H4 (cell line): ENCODE results near the gene RSAD2. TPM values are rescaled to one million over a fixed set of nuclear protein-coding genes. Genes with fewer than 3 reads are reported as not detected.
"Not testable (repeated sequence)": the region's sequence is repeated elsewhere in the genome, so short reads cannot be mapped to it uniquely, and the experiment has no call there.

Experiments used
- DNase-seq: peaks from one replicate; pipeline ENCODE4 v3.0.0-alpha.2; 2015; ENCODE audit warnings: low spot score
- total RNA-seq: library from RNA; depleted of rRNA; stranded (reverse); fragments of >200 nt; shearing (Covaris generic); gene quantifications from 2 replicates; pipeline ENCODE4 v1.2.3, GENCODE V29; 2014

Gene RSAD2
- total RNA-seq, 1 experiment from 2014 or later, result 1.2 TPM

DNA sequence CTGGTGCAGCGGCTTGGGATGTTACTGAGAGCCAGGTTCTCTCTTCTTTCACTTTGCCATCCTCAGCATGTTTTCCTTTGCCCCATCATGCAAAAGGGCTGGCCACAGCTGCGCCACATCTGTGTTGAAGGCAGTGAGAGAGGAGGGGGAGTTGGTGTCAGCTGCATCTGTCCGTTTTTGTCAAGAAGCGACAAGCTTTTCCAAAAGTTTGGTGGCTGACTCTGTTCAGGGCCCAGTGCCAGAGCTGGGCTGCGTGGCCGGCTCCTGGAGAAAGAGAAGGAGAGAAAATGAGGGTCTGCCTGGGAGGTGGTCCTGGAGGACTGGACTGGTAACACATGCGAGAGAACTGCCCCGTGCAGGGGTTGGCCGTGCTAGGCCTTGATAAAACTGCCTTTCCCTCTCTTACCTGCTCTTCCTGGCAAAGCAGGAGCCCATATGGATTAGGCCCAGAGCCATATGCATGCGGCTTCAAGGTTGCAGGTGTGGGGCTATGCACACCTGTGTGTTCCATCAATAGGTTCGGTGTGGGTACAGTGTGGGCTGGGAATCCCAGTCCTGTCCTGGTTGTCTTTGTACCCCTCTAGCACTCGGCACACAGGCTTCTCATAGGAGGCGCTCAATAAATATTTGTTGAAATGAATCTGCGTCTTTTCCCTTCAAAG, 48.6 kb downstream of the RSAD2 start:
- DNase-seq, result no peak

DNA sequence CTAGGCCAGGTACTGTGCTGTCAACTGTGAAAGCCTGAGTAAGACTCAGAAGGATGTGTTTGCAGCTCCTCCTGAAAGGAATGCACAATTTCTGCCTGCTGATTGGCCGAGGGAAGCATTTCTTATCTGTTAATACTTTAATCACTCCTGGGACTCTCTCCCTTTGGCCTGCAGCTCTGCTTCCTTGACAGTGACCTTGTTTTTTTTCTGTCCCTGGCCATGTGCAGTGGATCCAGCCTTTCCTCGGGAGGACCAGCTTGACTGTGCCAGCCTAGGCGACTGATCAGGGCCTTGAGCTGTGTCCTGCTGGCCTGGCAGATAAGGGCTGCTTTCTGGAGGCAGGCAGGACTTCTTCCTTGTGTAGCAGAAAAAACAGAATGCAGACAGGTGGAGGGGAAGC, 49.6 kb downstream of the RSAD2 start:
- no peak for DNase-seq

DNA sequence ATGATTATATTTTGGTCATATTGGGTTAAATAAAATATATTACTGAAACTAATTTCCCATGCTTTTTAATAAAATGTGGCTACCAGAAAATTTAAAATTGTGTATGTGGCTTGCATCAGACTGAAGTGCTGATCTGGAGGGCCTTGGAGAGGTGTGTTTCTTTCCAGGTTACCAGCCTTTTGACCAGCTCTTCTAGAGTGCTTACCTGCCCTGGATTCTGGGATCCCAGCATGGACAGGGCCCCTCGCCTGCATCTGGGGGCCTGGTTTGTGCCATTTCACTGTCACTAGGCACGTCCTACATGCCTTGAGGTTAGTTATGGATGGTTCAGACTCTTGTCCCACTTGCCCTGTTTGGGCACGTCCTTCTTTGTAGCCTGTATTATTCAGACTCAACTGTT, 50.2 kb downstream of the RSAD2 start:
- no peak for DNase-seq

DNA sequence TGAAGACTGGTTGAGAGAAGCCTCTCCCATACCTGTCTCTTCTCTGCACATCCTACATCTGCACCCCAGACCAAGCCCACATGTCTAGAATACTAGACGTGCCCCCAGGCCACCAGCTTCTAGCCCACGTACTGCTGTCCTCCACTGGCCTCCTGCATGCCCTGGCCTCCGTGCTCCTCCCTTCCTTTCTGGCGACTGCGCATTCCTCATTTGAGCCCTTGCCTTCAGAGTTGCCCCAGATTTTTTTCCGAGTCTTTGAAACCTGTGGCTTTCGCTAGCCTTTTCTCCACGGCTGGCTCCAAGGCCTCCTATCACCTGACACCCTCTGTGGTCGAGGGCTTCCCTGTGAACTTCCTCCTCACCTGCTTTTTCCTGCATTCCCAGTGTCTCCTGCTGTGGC, 50.9 kb downstream of the RSAD2 start:
- no peak for DNase-seq

DNA sequence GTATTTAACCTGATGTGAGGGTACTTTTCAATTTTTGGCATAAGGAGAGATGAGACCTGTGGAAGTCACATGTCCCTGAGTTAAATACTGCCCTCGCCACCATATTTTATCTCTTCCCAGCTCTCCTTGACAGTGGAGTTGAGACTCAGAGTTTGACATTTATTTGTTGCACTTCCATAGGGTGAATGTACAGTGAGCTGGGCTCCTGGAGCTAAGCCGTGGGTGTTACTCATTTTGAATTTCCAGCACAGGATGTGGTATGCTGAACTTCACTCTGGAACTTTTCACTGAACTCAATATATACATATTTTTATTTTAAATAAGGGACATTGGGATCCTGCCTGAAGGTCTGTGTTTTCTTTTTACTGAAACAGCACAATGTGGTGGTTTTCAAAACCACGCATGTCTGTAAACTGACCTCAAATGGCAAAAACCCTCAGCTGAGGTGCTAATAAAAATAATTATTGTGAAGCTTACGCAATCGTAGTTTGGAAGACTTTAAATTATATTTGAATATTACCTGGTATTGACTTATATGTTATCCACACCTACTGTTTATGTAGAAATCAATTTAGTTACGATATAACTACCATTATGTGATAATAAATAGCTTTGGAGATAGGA, 51.7 kb downstream of the RSAD2 start:
- no peak for DNase-seq

DNA sequence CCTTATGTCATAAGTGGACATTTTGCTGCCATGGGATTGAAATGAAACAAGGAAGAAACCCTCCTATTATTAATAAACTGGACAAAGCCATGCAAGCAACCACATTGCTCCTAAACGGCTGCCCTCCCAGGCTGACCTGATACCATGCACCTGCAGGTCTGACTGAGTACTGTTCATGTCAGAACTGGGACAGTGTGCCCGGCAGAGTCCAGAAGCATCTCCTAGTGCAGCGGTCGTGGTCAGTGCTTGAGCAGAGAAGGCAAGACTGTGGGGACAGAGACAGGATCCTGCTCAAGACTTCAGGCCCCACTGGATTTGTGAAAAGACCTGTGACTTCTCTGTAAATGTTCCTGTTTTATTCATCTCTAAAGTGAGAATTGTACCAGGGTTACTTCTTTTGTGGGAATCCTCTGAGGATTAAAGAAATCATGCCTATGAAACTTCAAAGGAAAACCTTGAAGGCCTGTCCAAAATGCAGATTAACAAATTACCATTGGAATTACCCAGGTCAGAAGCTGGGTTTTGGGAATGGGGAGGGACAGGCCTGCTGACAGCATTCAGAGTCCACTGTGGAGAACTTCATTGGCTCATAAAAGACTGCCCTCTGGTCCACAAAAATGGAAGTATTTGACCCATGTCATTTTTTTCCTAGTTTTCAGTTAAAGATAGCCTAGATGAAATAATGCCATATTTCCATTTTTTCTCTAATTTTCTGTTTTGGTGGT, 53.5 kb downstream of the RSAD2 start:
- DNase-seq, result no peak

DNA sequence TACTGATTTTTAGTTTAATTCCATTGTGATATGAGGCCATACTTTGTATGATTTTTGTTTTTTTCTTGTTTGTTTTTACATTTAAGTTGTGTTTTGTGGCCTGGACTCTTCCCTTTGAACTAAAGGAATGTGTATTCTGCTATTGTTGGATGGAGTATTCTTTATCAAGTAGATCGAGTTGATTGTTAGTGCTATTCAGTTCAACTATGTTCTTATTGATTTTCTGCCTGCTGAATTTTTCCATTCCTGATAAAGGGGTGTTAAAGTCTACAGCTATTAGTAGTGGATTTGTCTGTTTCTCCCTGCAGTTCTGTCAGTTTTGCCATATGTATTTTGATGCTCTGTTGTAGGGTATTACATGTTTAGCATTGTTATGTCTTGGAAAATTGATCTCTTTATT, 54.2 kb downstream of the RSAD2 start:
- no peak for DNase-seq

DNA sequence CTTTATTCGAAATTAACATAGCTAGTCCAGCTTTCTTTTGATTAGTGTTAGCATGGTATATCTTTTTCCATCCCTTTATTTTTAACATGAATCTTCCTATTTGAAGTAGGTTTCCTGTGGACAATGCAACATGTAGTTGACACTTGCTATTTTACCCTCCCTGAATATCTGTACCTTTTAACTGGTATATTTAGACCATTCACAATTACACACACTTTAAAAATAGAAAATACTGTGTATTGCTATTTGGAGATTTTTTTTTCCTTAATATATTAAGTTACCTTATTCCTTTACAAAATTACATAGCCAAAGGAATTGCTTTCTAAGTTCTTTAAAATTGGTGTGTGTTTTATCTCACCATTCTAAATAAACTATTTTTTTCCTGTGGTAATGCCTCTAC, 54.6 kb downstream of the RSAD2 start:
- DNase-seq, result no peak

DNA sequence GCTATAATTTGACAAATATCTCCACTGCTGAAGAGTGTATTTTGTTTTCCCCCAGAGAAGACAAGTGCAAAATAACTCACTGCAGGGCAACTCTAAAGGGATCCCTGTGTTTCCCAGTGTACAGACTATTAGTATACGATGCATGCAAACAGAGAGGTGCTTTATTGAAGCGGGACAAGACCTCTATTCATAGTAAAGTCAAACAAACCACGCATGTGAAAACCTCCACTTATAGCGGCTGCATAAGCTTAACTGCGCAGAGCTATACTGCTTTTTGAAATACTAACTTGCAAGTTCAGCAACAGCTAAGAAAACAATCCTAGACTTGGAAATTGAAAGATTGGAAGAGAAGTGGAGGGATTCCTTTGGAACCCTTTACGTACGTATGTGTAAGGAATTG, 55.3 kb downstream of the RSAD2 start:
- no peak for DNase-seq

DNA sequence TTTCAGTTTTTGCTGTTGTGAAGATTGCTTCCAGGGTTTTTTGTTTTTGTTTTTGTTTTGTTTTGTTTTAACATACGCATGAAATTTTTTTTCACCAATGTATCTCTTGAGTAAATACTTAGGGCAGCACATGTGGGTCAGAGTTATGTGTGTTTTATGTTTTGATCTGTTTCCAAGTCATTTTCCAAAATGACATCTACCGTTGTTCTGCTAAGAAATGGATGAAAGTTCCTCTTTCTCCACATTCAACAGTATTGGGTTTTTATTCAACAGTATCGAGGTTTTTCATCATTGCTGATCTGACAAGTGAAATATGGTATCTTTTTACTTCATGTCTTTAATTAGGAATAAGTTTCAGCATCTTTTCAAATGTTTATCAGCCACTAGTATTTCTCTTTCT, 56.3 kb downstream of the RSAD2 start:
- DNase-seq, result no peak

DNA sequence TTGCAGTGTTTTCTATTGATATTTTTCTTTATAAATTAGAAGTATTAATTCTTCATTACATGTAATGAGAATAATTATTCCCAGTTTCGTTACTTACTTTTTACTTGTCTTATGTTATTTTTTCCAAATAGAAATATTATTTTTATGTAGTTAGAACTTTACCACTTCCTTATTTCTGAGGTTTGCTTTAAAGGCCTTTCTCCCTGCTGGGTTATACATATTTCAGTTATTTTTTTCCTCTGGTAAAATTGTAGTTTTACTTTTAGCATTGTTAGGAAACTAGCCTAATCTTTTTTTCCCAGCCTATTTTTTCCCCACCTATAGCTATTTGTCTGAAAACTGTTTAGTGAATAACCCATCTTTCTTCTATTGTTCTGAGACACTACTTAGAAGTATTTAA, 56.8 kb downstream of the RSAD2 start:
- DNase-seq, result no peak

DNA sequence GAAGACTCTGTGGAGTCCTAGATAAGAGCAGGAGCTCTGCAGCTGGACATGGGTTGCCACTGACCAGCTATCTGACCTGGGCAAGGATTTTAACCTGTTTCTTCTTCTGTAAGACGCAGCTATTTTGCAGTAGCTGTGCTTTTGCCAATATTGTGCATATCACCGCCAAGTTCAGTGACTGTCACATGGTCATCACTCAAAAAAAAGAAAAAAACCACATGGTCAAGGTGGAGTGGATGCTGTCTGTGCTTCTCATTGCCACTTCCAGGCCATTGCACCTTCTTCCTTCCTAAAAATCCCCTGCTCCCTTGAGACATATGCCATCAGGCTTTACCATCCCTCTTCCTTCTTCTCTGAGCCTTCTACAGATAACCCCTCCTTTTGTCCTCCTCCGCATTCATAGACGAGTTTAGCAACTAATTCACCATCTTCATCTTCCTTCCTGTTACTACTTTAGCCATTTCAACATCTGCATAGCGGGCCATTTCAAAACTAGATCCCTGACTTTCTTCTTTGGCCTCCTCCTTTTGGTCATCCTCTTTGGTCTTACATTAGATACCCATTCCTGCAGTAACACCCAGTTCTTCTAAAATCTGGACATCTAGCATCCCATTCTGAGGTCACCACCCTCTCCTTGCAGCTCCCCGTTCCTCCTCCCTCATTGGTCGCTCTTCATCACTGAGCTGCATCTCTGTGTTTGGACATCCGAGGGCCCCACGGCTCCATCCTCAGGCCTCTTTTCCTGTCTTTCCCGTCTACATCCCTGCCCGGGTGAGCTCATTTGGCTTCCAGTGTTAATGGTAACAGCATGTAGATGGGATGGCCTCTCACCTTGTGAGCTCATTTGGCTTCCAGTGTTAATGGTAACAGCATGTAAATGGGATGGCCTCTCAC, 57.4 kb downstream of the RSAD2 start:
- no peak for DNase-seq

DNA sequence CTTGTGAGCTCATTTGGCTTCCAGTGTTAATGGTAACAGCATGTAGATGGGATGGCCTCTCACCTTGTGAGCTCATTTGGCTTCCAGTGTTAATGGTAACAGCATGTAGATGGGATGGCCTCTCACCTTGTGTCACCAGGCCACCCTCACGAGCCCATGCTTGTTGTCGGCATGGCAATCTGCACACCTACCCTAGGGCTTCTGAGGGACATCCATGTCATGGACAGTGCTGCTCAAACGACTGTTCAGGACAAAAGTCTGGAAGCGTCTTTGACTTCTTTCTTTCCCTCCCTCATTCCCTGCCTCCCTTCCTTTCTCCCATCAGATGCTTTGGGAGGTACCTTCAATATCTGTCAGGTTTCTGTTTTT, 58.1 kb downstream of the RSAD2 start:
- DNase-seq, result not testable (repeated sequence)

DNA sequence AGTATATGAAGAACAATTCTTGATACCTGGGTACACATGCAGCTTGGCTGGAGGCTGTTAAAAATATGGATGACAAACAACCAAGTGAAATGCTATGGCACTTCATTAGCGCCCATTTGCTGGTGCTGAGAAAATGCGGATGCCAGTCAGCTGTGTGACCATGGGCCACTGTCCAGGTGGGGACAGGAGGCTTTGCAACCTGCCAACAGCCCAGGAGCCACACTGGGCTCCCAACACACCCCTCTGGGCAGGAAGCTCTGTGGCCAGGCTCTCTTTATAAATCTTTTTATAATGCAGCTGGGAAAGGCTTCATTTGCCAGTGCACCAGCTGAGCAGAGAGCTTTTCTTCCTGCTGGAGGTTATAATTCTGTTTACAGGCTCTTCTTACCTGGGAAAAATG, 59.6 kb downstream of the RSAD2 start:
- DNase-seq, result no peak

DNA sequence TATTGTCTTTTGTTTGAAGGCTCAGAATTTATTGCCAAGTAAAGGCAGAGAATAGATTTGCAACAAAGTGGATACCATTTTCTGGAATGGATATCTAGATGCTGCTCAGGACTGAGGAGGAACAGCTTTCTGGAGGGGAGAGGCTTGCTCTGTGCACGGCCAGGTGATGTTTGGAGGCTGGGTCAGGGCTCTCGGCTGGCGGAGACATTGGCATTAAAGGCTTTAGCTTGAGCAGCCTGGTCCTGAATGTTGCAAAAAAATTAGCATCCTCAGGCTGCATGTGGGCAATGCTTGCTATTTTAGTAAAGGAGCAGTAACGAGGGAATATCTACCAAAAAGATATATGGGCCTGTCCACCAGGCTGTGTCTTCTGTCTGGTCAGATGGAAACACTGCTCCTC, 60.0 kb downstream of the RSAD2 start:
- no peak for DNase-seq

DNA sequence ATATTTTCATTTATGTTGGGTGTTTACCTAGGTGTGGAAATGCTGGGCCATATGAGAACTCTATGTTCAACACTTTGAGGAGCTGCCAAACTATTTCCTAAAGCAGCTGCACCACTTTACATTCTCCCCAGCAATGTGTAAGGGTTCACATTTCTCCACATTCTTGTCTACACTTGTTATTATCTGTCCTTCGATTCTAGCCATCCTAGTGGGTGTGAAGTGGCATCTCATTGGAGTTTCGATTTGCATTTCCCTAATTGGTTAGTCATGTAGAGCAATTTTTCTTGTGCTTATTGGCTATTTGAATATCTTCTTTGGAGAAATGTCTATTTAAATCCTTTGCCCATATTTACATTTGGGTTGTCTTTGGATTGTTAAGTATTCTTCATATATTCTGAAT, 61.5 kb downstream of the RSAD2 start:
- no peak for DNase-seq

DNA sequence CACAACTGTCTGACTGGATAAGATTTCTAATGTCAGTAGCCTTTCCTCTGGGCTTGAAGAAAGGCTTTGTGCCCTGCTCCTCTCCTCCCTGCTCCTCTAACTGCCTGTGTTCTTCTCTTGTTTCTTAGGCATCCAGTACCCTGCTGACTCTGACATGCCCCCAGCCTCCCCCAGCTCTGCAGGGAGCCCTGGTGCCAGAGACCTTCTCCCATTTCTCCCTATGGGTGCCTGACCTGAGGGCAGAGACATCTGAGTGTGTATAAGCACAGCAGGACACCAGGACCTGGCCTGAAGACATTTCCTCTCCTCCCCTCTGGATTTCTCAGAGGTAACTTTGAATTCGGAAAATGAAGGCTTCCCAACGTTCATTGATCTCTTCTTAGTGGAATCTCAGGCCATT, 63.2 kb downstream of the RSAD2 start:
- DNase-seq, result no peak

DNA sequence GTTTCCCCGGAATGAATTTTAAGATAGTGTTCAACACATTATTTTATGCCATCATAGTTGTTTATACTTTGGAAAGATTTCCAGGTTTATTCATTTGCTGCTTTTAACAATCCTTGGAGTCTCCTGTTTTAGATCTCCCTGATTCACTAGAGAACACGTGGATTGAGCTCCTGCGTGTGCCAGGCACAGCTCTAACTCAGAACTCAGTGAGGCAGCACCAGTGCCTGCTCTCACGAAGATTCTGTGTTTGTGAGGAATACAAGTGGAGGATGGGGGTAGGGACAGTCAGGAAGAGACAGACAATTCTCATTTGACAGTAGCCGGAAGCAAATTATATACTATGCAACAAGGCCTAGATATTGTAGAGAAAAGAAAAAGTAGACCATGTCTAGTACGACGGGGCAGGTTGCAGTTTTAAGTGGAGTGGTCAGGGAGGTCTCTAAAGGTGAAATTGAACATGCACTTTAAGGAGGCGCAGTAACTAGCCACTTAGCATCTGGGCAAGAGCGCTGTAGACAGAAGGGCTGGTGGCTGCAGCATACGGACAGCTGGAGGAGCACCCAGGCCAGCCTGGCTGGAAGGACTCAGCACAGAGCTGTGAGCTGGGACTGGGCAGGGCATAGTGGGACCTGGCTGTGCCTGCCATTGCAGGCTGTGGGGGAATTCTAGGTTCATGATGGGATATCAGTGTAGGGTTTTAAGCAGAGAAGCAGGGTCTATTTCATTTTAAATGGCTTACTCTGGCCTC, 63.9 kb downstream of the RSAD2 start:
- no peak for DNase-seq

DNA sequence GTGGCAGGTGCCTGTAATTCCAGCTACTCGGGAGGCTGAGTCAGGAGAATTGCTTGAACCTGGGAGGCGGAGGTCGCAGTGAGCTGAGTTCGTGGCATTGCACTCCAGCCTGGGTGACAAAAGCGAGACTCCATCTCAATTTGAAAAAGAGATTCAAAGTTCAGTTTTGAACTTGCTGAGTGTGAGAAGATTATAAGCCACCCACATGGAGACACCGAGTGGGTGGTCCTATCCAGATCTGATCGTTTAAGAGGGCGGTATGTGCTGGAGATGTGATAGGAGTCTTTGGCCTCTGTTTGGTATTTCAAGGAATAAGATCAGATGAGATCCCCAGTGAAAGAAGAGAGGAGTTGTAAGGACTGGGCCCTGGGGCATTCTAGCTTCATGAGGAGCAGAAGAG, 65.3 kb downstream of the RSAD2 start:
- no peak for DNase-seq

DNA sequence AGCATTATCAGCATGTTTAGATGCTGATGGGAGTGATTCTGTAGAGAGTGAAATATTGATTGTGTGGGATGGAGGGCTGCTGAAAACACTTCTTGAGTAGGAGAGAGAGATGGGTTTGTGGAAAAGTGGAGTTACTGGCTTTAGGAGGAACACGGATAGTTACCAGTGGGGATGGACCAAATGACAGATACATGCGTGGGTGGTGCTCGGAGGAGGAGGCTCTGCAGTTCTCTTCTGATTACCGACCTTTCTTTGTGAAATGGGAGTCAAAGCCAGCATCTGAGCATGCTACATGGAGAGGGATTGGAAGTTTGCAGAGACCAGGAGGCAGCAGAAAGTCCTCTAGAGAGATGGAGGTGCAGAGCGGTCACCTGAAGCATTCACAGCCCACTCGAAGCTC, 65.9 kb downstream of the RSAD2 start:
- no peak for DNase-seq

DNA sequence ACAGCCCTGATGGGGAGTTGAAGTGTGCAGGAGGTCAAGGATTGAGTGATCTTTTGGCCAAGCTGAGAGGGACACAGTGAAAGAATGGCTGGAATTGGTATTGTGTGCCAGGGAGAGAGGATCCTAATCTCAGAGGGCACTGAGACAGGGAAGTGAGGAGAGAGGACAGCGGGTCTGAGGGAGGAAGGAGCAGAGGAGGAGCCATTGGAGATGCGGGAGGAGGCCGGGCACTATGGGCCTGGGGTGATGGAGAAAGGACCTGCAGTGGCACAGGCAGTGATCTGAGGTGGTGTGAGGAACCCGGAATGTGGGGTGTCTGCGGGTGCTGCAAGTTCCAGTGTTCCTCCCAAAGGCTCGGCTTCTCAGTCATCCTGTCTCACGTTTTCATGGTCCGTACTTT, 66.4 kb downstream of the RSAD2 start:
- DNase-seq, result no peak

DNA sequence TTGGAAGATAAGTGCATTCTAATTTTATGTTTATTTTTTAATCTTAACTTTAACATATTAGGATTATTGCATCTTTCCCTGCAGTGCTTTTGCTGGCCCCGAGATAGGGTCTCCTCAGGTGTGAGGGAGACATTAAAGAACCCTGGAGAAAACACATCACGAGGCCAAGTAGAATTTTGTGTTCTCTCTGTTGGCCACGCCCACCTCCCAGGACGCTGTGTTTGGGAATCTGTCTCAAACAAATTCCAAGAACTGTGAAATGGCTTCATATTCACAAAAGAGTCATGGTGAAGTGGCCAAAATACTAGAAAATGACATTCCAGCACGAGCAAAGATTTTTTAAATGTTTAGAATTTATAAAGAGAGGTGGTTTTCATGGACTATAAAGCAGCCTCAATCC, 67.0 kb downstream of the RSAD2 start:
- no peak for DNase-seq
